HepG2 (cell line): ENCODE measurements around the gene NUDT6. TPM values are rescaled to one million over a fixed set of nuclear protein-coding genes. Genes with fewer than 3 reads are reported as not detected.

Experiments
- ATF6 ChIP-seq: sonication (generic); formaldehyde crosslinking; conservative IDR thresholded peaks from 2 replicates; pipeline ENCODE4 v1.4.0; 2020; ENCODE audit warnings: missing genetic modification reagents
- CCAR2 ChIP-seq: fragments of 200-400 bp; formaldehyde crosslinking; optimal IDR thresholded peaks from 2 replicates; pipeline ENCODE3; 2018; ENCODE audit warnings: low read depth, mild to moderate bottlenecking, low read length, moderate library complexity
- EED ChIP-seq: sonication (generic); formaldehyde crosslinking; IDR thresholded peaks from 2 replicates; pipeline ENCODE4 v1.5.0; 2020; ENCODE audit warnings: mild to moderate bottlenecking, missing genetic modification reagents
- FOXK1 ChIP-seq: sonication (generic); formaldehyde crosslinking; IDR thresholded peaks from 2 replicates; pipeline ENCODE4 v1.4.0; 2020; ENCODE audit warnings: low read depth, missing genetic modification reagents, borderline replicate concordance
- GRHL1 ChIP-seq: sonication (generic); formaldehyde crosslinking; conservative IDR thresholded peaks from 2 replicates; pipeline ENCODE4 v1.8.0; 2022; ENCODE audit warnings: missing genetic modification reagents
- HNF1B ChIP-seq: sonication (generic); formaldehyde crosslinking; IDR thresholded peaks from 2 replicates; pipeline ENCODE4 v1.5.1; 2020; ENCODE audit warnings: mild to moderate bottlenecking, moderate library complexity, missing genetic modification reagents
- PCBP2 ChIP-seq: fragments of 200-400 bp; formaldehyde crosslinking; optimal IDR thresholded peaks from 2 replicates; pipeline ENCODE3; 2018; ENCODE audit warnings: low read length, low read depth; ENCODE audit not compliant: poor library complexity, severe bottlenecking
- PHF21A ChIP-seq: sonication (generic); formaldehyde crosslinking; IDR thresholded peaks from 2 replicates; pipeline ENCODE4 v1.5.0; 2020; ENCODE audit warnings: mild to moderate bottlenecking, missing genetic modification reagents
- SPEN ChIP-seq: sonication (generic); formaldehyde crosslinking; IDR thresholded peaks from 2 replicates; pipeline ENCODE4 v1.5.1; 2020; ENCODE audit warnings: low read depth, mild to moderate bottlenecking, missing genetic modification reagents
- TP53 ChIP-seq: sonication (generic); formaldehyde crosslinking; conservative IDR thresholded peaks from 2 replicates; pipeline ENCODE4 v1.4.0; 2020; ENCODE audit warnings: missing genetic modification reagents
- ZBTB10 ChIP-seq: sonication (generic); formaldehyde crosslinking; IDR thresholded peaks from 2 replicates; pipeline ENCODE4 v1.4.0; 2020; ENCODE audit warnings: missing genetic modification reagents, borderline replicate concordance
- ZNF639 ChIP-seq: conservative IDR thresholded peaks from 2 replicates; pipeline ENCODE4 v1.6.1; 2018; ENCODE audit warnings: missing genetic modification reagents
- ZSCAN22 ChIP-seq: sonication (generic); formaldehyde crosslinking; IDR thresholded peaks from 2 replicates; pipeline ENCODE4 v1.4.0; 2020; ENCODE audit warnings: mild to moderate bottlenecking, missing genetic modification reagents
- ZXDC ChIP-seq: sonication (generic); formaldehyde crosslinking; IDR thresholded peaks from 2 replicates; pipeline ENCODE4 v1.5.0; 2020; ENCODE audit warnings: mild to moderate bottlenecking, missing genetic modification reagents
- polyA plus RNA-seq, 8 experiments: library from polyadenylated mRNA; depleted of rRNA in 3 of 8; stranded (reverse) in 7 of 8; unstranded in 1 of 8; fragments of >200 nt; fragmentation: Illumina TruSeq in 4 of 8; extraction: Trizol in 4 of 8; gene quantifications; 2 replicates each; pipeline versions ENCODE4 v1.2.1 to v1.2.3, GENCODE V29; 2011 to 2016; ENCODE audit warnings: low read depth in 4 of 8, missing spikeins in 1 of 8, mixed read lengths in 1 of 8; ENCODE audit not compliant: insufficient read depth in 1 of 8
- total RNA-seq, 5 experiments: library from RNA; depleted of rRNA; stranded (reverse); fragments of >200 nt; fragmentation: Illumina TruSeq; extraction: Trizol; gene quantifications; 2 replicates each; pipeline ENCODE4 v1.2.3, GENCODE V29; 2016; ENCODE audit warnings: low read depth in 1 of 5

The NUDT6 gene
- total and polyA plus RNA-seq, 2 of the 13 experiments (the other 11 are each of a cell fraction or from before 2014, with no cell fraction given), result 4.8 to 8.3 TPM

GRCh38 chr4:122921971-122922876 lies at the start of gene NUDT6 (continued):
- TF ChIP-seq ATF6 (CRISPR knock-in tag), result no peak
- TF ChIP-seq ZNF639 (CRISPR knock-in tag), result no peak
- TF ChIP-seq TP53 (CRISPR knock-in tag), result no peak
- 0 out of 2 replicates have a peak, but pooled peaks have one; percentile 17 for TF ChIP-seq FOXK1
- no peak for TF ChIP-seq PCBP2
- no peak for TF ChIP-seq GRHL1
- peak; percentile 80; the same call in 1 of the 2 replicates for TF ChIP-seq PHF21A
- no peak; the same call in 1 of the 2 replicates for TF ChIP-seq ZBTB10 (CRISPR knock-in tag)
- TF ChIP-seq ZSCAN22 (CRISPR knock-in tag), result no peak
- TF ChIP-seq EED, result peak; percentile 85
- TF ChIP-seq ZXDC, result peak; percentile 56; the same call in 1 of the 2 replicates
- no peak for TF ChIP-seq HNF1B (CRISPR knock-in tag)
- TF ChIP-seq CCAR2, result no peak
- peak; percentile 48; the same call in 1 of the 2 replicates for TF ChIP-seq SPEN (CRISPR knock-in tag)
